Fibroblast of pulmonary artery (primary cell): ENCODE data around the gene B4GALT1.

Experiments
- DNase-seq: peaks from one replicate; pipeline ENCODE4 v3.0.0-alpha.2; 2010; ENCODE audit warnings: low read depth
- H3K4me3 ChIP-seq: replicated peaks from 2 replicates; pipeline ENCODE4 v1.5.1; 2011; ENCODE audit warnings: low read depth, mild to moderate bottlenecking, control low read depth, low read length, moderate library complexity
- CTCF ChIP-seq: IDR thresholded peaks from 2 replicates; pipeline ENCODE4 v1.5.1; 2011; ENCODE audit warnings: mild to moderate bottlenecking, control low read depth, low read length, inconsistent platforms; ENCODE audit errors: missing control alignments

Gene B4GALT1

GRCh38 chr9:33131790-33132772 is 35.1 kb downstream of the B4GALT1 start:
- no peak overlapping the region for H3K4me3 ChIP-seq
- no peak for TF ChIP-seq CTCF
- peak; percentile 56 for DNase-seq

GRCh38 chr9:33130961-33131789 is 36.0 kb downstream of the B4GALT1 start:
- DNase-seq, result no peak

GRCh38 chr9:33129886-33130881 is 37.0 kb downstream of the B4GALT1 start:
- peak; percentile 53 for DNase-seq
- H3K4me3 ChIP-seq, result no peak overlapping the region
- no peak for TF ChIP-seq CTCF

More at GRCh38 chr9:33130961-33131789, 36.0 kb downstream of the B4GALT1 start:
- TF ChIP-seq CTCF, result no peak
- no peak overlapping the region for H3K4me3 ChIP-seq

GRCh38 chr9:33129251-33129885 is 37.8 kb downstream of the B4GALT1 start:
- no peak overlapping the region for H3K4me3 ChIP-seq
- TF ChIP-seq CTCF, result no peak
- no peak for DNase-seq

GRCh38 chr9:33128570-33128969 is 38.6 kb downstream of the B4GALT1 start:
- no peak for TF ChIP-seq CTCF
- H3K4me3 ChIP-seq, result no peak overlapping the region
- DNase-seq, result no peak

- DNase-seq, result no peak
- no peak overlapping the region for H3K4me3 ChIP-seq
- TF ChIP-seq CTCF, result no peak
Observed at GRCh38 chr9:33127881-33128280, 39.3 kb downstream of the B4GALT1 start.
